Activated CD8-positive, alpha-beta memory T cell treated with anti-CD3 and anti-CD28 coated beads, Interleukin-2, amount 10 ng/mL, durations not matched to agents 7 days and 5 days (primary cell): ENCODE data around the gene HECTD1. TPM values are rescaled to one million over a fixed set of nuclear protein-coding genes. Genes with fewer than 3 reads are reported as not detected.
"Not testable (repeated sequence)": the region's sequence is repeated elsewhere in the genome, so short reads cannot be mapped to it uniquely, and the experiment has no call there.

Experiments used
- ATAC-seq: fragments of 150-1000 bp; cut with Tn5 transposase; one replicate; pipeline ENCODE4 v1.10.0; 2021; ENCODE audit warnings: moderate library complexity
- CTCF ChIA-PET: fragments of 350-600 bp; sonication (Branson Sonifier 250); formaldehyde crosslinking; loops from one replicate; lab custom pipeline; 2021; ENCODE audit warnings: antibody characterized with exemption; lab: Charles Lee
- DNase-seq: peaks from one replicate; pipeline ENCODE4 v3.0.0-alpha.2; 2020
- H3K27ac Mint-ChIP-seq: one replicate; pipeline ENCODE4 v1.8.0; 2021; ENCODE audit warnings: mild to moderate bottlenecking, mixed read lengths
- H3K27me3 Mint-ChIP-seq: one replicate; pipeline ENCODE4 v1.8.0; 2021; ENCODE audit warnings: mixed read lengths
- H3K36me3 Mint-ChIP-seq: one replicate; pipeline ENCODE4 v1.8.0; 2021; ENCODE audit warnings: mild to moderate bottlenecking, mixed read lengths
- H3K4me1 Mint-ChIP-seq: one replicate; pipeline ENCODE4 v1.8.0; 2021; ENCODE audit warnings: mixed read lengths
- H3K4me3 Mint-ChIP-seq: one replicate; pipeline ENCODE4 v1.8.0; 2021; ENCODE audit warnings: mild to moderate bottlenecking, moderate library complexity, mixed read lengths
- H3K9me3 Mint-ChIP-seq: one replicate; pipeline ENCODE4 v1.8.0; 2022; ENCODE audit warnings: low read depth, mixed read lengths
- total RNA-seq, 2 experiments: library from RNA; stranded (reverse); gene quantifications; one replicate each; pipeline ENCODE4 v1.2.3, GENCODE V29; 2021

HECTD1 gene
- total RNA-seq, 2 experiments from 2014 or later = 91.0 to 105 TPM

DNA sequence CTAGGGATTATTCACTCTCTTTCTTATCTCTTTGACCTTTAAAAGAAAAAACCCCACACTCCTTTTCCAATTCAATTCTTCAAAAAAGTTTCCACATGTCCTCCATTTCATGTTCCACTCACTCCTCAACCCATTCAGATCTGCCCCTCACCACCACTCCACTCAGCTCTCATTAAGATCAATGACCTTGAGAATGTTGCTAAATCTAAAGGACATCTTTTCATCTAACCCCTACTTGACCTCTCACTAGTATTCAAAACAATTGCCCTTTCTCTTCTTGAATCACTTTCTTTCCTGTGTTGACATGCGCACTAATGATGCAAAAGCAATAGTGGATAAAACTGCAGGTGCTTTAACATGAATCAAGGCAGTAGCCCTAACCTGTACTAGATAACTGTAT is 9.9 kb downstream of the HECTD1 start:
- no peak overlapping the region for H3K4me3 Mint-ChIP-seq
- H3K36me3 Mint-ChIP-seq = peaks cover 38% of the 10 kb centered on the region
- ATAC-seq = no peak
- H3K27ac Mint-ChIP-seq = no peak overlapping the region
- H3K9me3 Mint-ChIP-seq = no peaks in the 10 kb centered on the region
- CTCF ChIA-PET = interaction anchor here (1.4 kb wide), 1 partner anchor 8 kb away, joined by 3 read pairs; no protein-coding TSS in a partner anchor
- peaks cover 40% of the 10 kb centered on the region for H3K4me1 Mint-ChIP-seq
- DNase-seq = no peak
- H3K27me3 Mint-ChIP-seq = no peaks in the 10 kb centered on the region

DNA sequence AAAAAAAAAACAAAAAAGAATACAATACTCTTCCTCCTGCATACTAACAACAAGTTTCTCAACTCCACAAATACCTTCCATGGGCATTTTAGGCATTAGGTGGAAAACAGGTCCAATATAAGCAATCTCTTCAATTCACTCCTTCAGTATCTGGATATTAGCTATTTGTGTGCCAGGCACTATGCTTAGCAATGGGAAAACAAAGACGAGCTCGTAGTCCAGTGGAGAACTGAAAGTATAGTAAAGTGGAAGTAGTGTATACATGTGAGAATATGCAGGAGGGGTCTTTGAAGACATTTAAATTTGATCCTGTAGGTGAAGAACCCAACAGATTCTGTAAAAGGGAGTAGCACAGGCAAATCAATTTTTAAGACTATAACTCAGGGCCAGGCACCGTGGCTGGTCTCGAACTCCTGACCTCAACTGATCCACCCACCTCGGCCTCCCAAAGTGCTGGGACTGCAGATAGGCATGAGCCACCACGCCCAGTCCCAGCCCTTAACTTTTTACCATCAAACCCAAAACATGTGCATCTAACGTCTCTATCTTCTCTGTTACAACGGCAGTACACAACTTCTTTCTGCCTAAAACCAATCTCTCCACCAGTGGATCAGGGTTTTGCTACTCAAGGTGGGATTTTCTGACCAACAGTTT is 10.6 kb downstream of the HECTD1 start:
- Mint-ChIP-seq H3K27me3 (no peaks in the 10 kb centered on the region), H3K27ac (no peak overlapping the region), H3K9me3 (no peaks in the 10 kb centered on the region), H3K36me3 (peaks cover 35% of the 10 kb centered on the region), H3K4me3 (no peak overlapping the region), H3K4me1 (peaks cover 37% of the 10 kb centered on the region)
- no peak for ATAC-seq
- CTCF ChIA-PET = interaction anchor here (1.0 kb wide), 1 partner anchor 11 kb away, joined by 3 read pairs; the partner anchor contains the start of gene HECTD1
- no peak for DNase-seq

DNA sequence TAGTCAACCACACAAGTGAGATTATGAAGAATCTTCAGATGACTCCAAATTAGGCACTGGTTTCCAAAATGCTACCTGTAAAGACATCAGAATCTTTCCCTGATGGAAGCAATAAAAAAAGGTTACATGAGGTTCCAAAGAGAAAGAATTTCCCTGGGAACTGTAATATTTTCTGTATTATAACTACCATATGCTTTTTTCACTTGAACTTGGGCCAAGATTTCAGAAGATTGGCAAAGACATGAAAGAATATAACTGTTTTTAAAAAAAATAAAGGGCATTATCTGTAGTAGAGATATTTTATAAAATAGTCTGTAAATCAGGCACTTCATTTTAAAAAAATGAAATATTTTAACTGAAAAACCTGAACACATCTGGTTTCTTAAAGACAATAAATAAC is 12.9 kb downstream of the HECTD1 start:
- H3K27ac Mint-ChIP-seq = no peak overlapping the region
- DNase-seq (no peak), ATAC-seq (no peak)
- H3K27me3 Mint-ChIP-seq = no peaks in the 10 kb centered on the region
- H3K4me3 Mint-ChIP-seq = no peak overlapping the region
- peaks cover 25% of the 10 kb centered on the region for H3K4me1 Mint-ChIP-seq
- CTCF ChIA-PET = interaction anchor here (1.6 kb wide), 1 partner anchor 13 kb away, joined by 5 read pairs; the partner anchor contains the start of gene HECTD1
- no peaks in the 10 kb centered on the region for H3K9me3 Mint-ChIP-seq
- H3K36me3 Mint-ChIP-seq = peaks cover 31% of the 10 kb centered on the region

GRCh38 chr14:31194095-31194494 is 13.5 kb downstream of the HECTD1 start:
- peaks cover 30% of the 10 kb centered on the region for H3K36me3 Mint-ChIP-seq
- H3K9me3 Mint-ChIP-seq = no peaks in the 10 kb centered on the region
- H3K4me1 Mint-ChIP-seq = peaks cover 25% of the 10 kb centered on the region
- no peak for ATAC-seq
- CTCF ChIA-PET = interaction anchor here (0.7 kb wide), 1 partner anchor 14 kb away, joined by 3 read pairs; the partner anchor contains the start of gene HECTD1
- H3K4me3 Mint-ChIP-seq = no peak overlapping the region
- no peak overlapping the region for H3K27ac Mint-ChIP-seq
- DNase-seq = no peak
- H3K27me3 Mint-ChIP-seq = no peaks in the 10 kb centered on the region

- not testable (repeated sequence) for H3K27me3 Mint-ChIP-seq, H3K27ac Mint-ChIP-seq, H3K4me3 Mint-ChIP-seq, DNase-seq, H3K9me3 Mint-ChIP-seq, ATAC-seq
- peaks cover 21% of the 10 kb centered on the region for H3K4me1 Mint-ChIP-seq
- CTCF ChIA-PET = interaction anchor here (2.7 kb wide), 1 partner anchor 15 kb away, joined by 7 read pairs; the partner anchor contains the start of gene HECTD1
- peaks cover 29% of the 10 kb centered on the region for H3K36me3 Mint-ChIP-seq
Observed at GRCh38 chr14:31192544-31192943, 15.0 kb downstream of the HECTD1 start.

DNA sequence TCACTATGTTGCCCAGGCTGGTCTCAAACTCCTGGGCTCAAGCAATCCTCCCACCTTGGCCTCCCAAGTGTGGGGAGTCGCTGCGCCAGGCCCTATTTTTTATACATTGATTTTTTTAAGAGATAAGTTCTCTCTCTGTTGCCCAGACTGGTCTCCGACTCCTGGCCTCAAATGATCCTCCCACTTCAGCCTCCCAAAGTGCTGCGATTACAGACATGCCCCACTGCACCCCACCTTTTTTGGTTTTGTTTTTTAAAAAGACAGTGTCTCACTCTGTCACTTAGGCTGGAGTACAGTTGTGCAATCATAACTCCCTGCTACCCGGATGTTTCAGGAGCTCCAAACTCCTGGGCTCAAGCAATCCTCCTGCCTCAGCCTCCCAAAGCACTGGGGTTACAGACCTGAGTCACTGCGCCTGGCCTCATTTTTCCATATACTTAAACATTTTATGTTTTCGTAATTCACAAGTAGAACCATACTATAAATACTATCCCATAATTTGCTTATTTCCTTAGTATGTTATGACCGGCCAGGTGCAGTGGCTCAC is 16.8 kb downstream of the HECTD1 start:
- H3K36me3 Mint-ChIP-seq = peaks cover 31% of the 10 kb centered on the region
- no peak overlapping the region for H3K4me3 Mint-ChIP-seq
- H3K27ac Mint-ChIP-seq = no peak overlapping the region
- H3K9me3 Mint-ChIP-seq = no peaks in the 10 kb centered on the region
- ATAC-seq (no peak), DNase-seq (no peak)
- CTCF ChIA-PET = interaction anchor here (2.7 kb wide), 1 partner anchor 17 kb away, joined by 7 read pairs; the partner anchor contains the start of gene HECTD1
- H3K4me1 Mint-ChIP-seq = peaks cover 16% of the 10 kb centered on the region
- H3K27me3 Mint-ChIP-seq = no peaks in the 10 kb centered on the region

DNA sequence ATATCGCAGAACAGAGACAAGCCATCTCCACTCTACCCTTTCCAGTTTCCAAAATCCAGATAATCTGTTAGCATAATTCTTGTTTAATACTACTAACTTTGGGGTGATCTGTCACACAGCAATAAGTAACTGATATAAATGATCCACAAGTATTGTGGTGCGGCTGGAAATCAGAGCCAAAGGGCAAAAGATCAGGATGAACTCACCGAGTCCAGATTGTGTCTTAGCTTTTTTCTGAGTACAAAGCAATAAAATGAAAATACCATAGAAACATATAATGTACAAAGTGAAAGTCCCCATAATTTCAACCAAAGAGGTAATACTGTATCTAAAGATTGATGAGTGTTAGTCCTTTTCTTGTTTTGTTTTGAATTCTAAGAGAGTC is 17.4 kb downstream of the HECTD1 start:
- Mint-ChIP-seq H3K9me3 (no peaks in the 10 kb centered on the region), H3K4me3 (no peak overlapping the region), H3K36me3 (peaks cover 35% of the 10 kb centered on the region), H3K27me3 (no peaks in the 10 kb centered on the region), H3K27ac (no peak overlapping the region), H3K4me1 (peaks cover 15% of the 10 kb centered on the region)
- ATAC-seq = no peak
- DNase-seq = no peak
- CTCF ChIA-PET = interaction anchor here (1.0 to 2.7 kb wide), 2 partner anchors 8 to 18 kb away, joined by 3 to 7 read pairs; partner anchors contain the start of gene HECTD1

DNA sequence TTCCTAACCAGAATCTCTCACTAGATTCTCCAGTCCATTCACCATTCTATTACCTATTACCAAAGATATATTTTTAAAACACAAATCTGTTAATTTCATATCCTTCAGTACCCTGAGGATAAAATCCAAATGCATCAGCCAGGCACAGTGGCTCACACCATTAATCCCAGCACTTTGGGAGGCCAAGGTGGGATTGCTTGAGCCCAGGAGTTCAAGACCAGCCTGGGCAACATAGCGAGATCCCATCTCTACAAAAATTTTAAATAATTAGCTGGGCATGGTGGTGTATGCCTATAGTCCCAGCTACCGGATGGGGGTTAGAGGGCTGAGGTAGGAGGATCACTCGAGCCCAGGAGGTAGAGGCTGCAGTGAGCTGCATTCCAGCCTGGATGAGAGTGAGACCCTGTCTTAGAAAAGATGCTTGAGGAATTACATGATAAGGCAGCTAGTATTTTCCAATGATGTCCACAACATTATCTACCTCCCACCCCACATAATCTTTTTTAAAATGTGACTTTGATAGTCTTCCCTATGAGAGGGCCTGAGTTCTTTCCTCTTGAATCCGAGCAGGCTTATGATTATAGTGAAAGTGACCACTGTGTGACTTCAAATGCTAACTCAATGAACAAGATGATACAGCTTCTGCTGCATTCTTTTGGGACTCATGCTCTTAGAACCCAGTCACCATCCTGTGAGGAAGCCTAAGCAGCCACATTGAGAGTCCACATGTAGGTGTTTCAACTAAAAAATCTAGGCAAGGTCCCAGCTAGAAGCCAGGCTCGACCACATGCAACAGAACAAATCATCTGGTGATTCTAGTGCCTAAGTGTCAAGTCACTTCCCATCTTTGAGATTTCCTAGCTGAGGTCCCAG is 18.0 kb downstream of the HECTD1 start:
- Mint-ChIP-seq H3K27me3 (no peaks in the 10 kb centered on the region), H3K27ac (no peak overlapping the region), H3K9me3 (no peaks in the 10 kb centered on the region), H3K4me1 (peaks cover 10% of the 10 kb centered on the region), H3K4me3 (no peak overlapping the region), H3K36me3 (peaks cover 35% of the 10 kb centered on the region)
- CTCF ChIA-PET = interaction anchor here (1.0 to 1.3 kb wide), 2 partner anchors 9 to 25 kb away, joined by 3 read pairs; no protein-coding TSS in a partner anchor
- DNase-seq (no peak), ATAC-seq (no peak)

DNA sequence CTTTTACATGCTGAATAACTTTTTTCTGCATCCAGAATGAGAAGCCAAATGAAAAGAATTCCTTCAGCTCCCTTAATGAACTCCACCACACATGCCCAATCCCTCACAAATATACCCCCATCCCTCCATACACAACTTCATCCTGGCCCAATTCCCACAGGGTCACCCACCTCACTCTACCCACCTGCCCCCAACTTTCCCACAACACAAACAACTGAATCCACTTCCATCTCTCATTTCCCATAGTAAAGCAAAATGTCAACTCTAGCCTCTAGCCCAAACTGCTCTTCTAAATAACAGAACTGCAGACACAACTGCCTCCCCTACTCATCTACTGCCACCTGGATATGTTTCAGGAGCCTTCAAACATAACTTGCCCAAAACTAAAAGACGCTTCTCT is 18.8 kb downstream of the HECTD1 start:
- CTCF ChIA-PET = interaction anchor here (1.3 kb wide), 1 partner anchor 24 kb away, joined by 3 read pairs; no protein-coding TSS in a partner anchor
- Mint-ChIP-seq H3K27ac (no peak overlapping the region), H3K9me3 (no peaks in the 10 kb centered on the region), H3K27me3 (no peaks in the 10 kb centered on the region), H3K4me1 (peaks cover 6% of the 10 kb centered on the region), H3K4me3 (no peak overlapping the region), H3K36me3 (peaks cover 30% of the 10 kb centered on the region)
- DNase-seq = no peak
- ATAC-seq = no peak

GRCh38 chr14:31182016-31182415 is 25.6 kb downstream of the HECTD1 start:
- ATAC-seq, DNase-seq, H3K9me3 Mint-ChIP-seq, CTCF ChIA-PET, H3K27ac Mint-ChIP-seq, H3K4me3 Mint-ChIP-seq, H3K4me1 Mint-ChIP-seq, H3K27me3 Mint-ChIP-seq: not testable (repeated sequence)
- peaks cover 18% of the 10 kb centered on the region for H3K36me3 Mint-ChIP-seq

- Mint-ChIP-seq H3K9me3 (no peaks in the 10 kb centered on the region), H3K4me3 (no peak overlapping the region), H3K36me3 (peaks cover 20% of the 10 kb centered on the region), H3K4me1 (no peaks in the 10 kb centered on the region), H3K27ac (no peak overlapping the region), H3K27me3 (no peaks in the 10 kb centered on the region)
- CTCF ChIA-PET = no interaction called here
- DNase-seq (no peak), ATAC-seq (no peak)
Observed at GRCh38 chr14:31181271-31181670, 26.3 kb downstream of the HECTD1 start.

GRCh38 chr14:31180299-31181051 is 27.1 kb downstream of the HECTD1 start:
- ATAC-seq (no peak), DNase-seq (no peak)
- Mint-ChIP-seq H3K36me3 (peaks cover 17% of the 10 kb centered on the region), H3K27ac (no peak overlapping the region), H3K9me3 (no peaks in the 10 kb centered on the region), H3K4me1 (no peaks in the 10 kb centered on the region), H3K4me3 (no peak overlapping the region), H3K27me3 (no peaks in the 10 kb centered on the region)
- CTCF ChIA-PET = no interaction called here
